GM21367 (cell line): ENCODE data around the gene DARS1.

Source experiments
- ATAC-seq: cut with Tn5 transposase; IDR thresholded peaks from one replicate; pipeline ENCODE4 v1.9.1; 2021; ENCODE audit not compliant: unreplicated experiment

The DARS1 gene

DNA sequence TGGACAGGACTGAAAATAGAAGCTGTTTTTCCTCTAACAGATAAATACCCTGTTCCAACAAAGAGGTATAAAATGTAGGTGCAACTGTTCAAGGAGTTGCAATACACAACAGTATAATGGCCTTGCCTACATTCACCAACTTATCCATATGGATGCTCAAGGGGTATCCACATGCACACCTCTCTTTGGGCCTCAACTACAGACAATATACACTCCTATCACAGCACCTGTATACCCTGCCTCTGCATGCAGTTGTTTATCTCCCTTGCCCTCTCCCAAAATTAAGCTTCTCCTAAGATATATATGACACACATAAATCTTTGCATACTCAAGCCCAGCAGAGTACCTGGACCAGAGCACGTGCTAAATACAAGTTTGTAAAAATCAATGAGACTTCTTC lies 37.3 kb downstream of the DARS1 start:
- ATAC-seq, result no peak

DNA sequence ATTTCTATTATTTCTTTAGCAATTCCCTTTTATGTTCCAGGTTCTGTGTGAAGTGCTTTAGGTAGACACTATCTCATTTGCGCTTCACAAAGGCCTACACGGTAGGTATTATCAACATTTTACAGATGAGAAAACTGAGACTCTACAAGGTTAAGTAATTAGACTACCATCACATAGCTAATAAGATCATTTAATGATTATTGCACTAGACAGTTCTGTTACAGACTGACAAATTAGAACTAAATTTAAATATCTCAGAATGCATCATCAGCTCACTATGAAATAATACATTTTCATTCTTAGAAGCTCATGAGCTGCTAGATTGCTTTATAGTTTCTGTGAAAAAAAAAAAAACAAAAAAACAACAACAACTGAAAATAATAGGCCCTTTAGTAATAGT lies 37.9 kb downstream of the DARS1 start:
- ATAC-seq, result no peak

DNA sequence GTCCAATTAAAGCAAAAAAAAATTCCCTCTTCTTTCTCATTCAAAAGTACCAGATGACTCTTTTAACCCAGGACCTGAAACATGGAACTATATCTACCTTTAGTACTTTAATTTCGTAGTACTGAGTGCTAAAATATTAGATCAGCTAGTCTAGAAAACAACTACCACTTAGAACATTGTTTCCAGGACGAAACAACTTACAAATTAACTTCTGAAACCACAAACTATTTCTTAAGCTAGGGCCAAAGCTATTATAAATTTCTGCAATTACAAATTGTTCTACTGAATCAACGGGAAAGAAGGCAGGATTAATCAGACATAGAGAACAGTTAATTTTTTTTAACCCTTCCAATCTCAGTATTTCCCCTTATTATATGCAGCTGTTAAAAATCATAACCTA lies 39.9 kb downstream of the DARS1 start:
- no peak for ATAC-seq

DNA sequence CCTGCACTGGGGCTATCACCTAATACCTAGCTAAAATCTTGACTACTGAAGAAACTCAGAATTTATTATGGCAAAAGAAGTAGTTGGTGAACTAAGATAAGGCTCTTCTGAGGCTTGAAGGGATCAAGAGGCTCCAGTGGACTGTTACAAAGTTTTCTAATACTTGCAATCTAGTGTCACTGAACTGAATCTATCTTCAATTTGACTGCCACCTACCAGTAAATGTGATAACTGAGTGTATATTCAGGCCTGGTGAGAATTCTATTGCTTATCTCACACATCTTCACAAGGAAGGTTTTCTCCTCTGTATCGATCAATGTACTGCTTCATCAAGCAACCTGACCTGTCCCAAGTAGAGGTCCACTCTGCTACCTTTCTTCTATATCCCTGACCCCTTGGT lies 40.8 kb downstream of the DARS1 start:
- ATAC-seq, result no peak

DNA sequence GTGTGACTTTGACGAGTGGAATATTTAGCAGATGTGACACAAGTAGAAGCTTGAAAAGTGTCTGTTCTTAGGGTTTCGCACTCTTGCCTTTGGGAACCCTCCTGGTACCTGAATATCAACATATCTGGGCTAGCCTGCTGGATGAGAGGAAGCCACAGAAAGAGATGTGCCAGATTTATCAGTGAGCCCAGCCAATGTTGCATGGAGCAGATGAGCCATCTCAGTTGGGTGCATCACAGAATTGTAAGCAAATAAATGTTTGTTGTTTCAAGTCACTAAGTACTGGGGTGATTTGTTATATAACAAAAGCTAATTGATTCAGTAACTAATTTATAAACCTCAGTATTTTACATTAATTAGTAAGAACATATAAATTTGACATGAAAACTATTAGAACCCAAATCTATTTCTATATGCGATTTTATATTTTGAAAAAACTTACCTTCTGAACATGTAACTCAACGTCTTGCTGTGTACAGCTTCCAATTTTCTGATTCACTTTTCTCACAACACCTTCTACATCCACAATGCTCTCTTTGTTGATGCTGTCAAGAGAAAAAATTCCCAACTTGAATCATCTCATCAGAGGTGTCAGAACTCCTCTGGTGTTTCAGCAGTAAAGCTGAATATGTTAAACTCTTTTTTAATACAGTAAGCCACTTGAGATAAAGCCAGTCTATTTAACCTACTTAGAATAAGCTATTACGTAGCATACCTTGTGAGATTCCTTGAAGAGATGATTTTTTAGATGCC lies 42.3 kb downstream of the DARS1 start:
- no peak for ATAC-seq

DNA sequence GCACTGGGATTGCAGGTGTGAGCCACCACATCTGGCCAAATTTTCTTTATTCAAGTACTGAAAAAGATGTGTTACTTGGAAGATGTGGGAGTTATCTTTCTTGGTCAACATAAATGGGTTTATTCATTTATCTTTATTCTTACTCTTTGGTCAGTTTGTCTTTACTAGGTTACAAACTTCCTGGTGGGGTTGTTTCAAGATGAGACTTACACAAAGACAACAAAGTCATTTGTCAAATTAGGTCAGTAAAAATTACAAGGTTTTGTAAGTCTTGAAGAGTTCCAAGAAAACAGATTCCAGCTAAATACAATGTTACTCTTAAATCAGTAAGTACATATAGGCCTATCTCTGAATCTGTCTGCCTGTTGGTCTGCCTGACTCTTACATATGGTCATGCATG lies 48.9 kb downstream of the DARS1 start:
- ATAC-seq, result no peak

DNA sequence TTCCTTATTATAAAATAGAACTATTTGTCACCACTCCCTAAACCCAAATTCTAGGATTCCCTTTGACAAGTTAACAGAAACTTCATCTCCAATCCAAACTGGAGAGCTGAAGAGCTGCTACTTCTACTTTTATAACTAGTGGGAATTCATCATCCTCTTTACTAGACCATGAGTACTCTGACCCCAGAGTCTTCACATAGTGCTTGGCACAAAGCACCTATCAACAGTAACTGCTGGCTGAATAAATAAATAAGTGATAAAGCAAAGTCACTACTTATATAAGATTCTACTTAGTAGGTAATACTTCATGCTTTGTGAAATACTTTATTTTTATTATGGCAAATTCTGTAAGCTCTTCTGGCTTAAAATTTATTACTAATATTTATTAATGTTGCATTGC lies 49.5 kb downstream of the DARS1 start:
- ATAC-seq, result no peak

DNA sequence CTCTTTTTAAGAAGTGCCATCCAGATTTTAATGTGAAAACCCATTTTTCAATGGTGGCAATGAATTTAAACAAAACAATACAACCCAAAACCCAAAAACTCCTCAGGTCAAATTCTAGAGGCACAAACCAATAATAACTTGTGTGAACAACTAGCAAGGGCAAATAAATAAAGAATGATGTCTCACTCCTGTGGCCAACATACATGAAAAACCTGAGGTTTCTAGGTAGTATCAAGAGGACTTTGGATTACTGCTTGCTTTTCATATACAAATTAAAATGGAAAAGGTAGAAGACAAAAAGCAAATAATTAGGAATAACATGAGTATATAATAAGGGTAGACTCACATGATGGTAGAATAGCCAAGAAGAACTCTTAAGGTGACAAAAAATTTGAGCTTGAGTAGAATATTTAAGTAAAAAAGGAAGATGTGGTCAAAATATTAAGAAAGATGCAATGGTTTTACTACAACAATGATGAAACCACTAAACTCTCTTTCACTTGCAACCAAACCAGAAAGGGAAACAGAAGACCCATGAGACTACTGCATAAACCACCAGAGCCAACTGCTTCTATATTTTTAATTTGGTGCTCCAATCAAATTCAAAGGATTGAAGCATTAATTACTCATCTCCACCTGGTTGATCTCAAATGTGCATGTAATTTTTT lies 53.5 kb downstream of the DARS1 start:
- ATAC-seq, result peak; percentile 92

DNA sequence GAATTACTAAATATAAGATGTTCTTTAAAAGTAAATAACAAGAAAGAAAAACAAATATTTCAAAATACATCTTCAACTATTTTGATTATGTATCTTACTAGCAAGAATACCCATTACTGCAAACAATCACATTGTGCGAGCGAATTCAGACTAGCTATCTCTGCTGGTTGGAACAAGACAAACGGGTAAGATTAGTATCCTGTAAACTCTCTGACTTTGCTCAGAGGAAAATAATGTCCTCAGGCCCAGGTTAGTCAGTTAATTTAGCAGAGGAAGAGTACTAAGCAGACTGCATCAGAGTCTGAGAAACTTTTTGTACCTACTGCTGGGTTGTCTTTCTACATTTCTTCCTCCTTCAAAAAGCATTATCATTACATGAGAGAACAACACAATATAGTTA lies 58.8 kb downstream of the DARS1 start:
- ATAC-seq, result no peak

DNA sequence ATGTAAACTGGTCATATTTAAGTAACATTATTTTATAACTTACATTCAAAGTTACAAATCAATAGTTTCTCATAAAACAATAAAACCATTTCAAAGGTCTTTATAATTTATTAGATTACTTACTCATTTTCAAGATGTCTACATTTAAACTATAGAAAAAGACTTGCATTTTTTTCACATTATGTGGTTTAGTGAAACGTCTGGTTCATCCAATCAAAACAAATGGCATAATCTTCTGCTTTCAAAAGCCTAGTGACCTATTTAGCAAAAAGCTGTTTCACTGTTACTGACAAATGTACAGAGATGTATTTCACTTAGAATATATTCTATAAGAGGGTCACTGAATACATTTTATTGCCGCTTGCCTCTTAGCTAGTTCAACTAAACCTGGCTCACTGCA lies 59.9 kb downstream of the DARS1 start:
- ATAC-seq, result no peak

DNA sequence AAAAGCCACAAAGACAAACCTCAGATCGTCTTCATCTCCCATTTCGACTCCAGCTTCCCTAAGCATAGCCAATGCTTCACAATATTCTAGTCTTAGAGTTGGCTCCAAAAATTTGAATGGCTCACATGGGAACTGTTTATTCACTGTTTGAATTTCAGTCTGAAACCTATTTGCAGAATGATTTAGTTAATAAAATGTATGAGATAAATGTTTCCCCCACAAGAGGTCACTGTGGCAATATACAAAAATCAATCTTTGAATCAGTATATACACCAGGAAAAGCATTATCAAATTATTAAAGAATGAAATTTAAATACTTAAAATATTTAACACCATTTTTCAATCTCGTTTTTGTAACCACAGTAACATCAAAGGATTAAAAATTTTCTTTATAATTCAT lies 69.2 kb downstream of the DARS1 start:
- ATAC-seq, result no peak

DNA sequence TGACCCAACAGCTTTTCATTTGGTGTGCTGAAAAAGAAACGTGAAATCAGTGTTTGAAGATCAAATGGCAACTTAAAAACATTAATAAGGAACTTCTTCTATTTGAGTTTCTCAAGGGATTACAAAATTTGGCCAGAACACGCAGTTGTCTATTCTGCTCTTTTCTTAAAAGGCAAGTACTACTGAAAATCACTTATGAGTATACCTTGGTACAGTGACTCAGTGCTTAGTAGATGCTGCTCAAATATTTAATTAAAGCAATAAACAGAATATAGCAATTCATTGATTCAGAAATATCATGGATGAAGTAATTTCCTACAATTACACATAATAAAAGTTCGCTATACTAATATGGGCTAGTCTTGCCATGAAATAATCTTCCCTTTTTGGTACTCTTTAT lies 70.9 kb downstream of the DARS1 start:
- no peak for ATAC-seq

DNA sequence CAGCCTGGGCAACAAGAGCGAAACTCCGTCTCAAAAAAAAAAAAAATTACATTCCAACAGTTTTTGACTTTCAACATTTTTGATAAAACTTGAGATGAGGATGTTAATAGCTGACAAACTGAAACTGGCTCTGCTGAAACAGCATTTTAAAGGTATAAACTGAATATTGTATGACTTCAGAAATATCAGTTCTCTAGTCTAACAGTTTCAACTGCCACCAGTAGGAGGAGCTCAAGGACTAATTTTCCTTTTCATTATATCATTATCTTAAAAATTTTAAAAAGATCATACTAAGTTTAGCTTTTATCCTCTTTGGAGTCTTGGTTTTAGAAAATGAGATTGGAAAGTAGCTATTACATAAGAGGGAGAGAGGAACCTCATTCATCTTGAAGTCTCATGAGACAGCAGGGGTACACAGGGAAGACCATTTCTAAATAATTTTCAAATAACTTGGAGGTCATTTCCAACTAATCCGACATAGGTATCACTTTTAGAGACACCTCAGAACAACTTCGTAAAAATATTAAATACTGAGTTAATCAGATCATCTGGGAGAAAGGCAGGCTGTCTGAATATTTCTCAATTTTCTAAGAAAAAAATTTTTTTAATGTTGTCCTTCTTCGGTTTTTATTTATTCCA lies 71.6 kb downstream of the DARS1 start:
- ATAC-seq, result no peak

DNA sequence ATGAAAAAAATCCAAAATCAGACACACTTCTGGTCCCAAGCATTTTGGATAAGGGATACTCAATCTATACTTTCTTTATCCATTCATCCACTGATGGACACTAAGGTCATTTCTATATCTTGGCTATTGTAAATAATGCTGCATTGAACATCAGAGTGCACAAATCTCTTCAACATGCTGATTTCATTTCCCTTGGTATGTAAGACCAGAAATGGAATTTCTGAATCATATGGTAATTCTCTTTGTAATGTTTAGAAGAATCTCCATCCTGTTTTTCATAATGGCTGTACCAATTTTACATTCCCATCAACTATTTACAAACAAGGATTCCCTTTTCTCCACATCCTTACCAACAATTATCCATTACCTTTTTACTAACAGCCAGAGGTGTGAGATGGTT lies 75.5 kb downstream of the DARS1 start:
- ATAC-seq, result no peak

DNA sequence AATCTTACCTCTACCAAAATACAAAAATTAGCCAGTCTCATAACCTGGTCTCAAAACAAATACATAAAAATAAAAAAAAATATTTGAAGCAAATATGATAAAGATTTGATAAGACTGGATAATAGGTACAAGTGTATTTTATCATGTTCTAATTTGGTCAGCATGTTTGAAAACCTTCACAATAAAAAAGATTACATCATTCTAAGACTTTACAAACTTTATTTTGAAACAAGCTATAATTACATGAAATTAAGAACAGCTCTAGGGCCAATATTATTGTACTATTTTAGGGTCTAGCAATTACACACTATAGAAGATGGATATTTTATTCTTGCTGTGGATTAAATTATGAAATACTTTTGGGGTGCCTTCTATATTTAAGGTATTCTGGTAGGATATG lies 79.7 kb downstream of the DARS1 start:
- no peak for ATAC-seq

DNA sequence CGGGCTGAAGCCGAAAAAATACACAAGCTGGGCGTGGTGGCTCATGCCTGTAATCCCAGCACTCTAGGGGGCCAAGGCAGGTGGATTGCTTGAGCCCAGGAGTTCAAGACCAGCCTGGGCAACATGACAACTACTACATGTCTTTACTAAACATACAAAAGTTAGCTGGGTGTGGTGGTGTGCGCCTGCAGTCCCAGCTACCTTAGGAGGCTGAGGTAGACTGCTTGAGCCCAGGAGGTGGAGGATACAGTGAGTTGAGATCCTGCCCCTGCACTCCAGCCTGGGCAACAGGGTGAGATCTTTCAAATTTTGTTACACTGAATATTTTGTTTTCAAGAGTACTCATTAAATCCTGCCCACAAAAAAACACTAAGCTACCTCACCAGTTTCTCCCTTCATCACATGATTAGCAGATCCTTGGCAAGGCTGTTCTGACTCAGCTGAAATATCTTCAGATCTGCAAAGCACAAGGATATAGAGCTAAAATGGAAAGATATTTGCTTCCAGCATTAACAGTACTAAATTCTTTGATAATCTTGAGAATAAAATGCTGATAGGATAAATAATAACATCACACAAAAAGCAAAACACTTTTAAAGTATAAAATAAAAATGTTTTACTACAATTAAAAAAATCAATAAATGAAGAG lies 81.0 kb downstream of the DARS1 start:
- no peak for ATAC-seq

DNA sequence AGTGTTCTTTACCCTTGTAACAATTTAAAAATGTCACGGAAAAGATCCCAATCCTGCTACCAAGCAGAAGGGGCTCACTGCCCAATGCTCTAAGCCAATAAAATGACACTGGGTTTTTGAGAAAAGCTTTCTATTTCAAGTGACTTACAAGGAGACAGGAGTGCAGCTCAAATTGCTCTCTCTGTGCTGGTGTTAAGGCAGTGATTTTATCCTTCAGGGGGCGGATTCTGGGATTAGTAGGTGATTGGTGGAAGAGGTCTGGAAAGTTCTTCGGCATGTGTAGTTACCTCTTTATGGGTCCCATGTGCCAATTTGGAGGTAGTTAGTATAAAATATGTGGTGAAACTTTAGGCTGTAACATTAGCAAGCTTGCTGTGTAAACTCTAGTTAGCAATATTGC lies 81.8 kb downstream of the DARS1 start:
- ATAC-seq, result no peak

DNA sequence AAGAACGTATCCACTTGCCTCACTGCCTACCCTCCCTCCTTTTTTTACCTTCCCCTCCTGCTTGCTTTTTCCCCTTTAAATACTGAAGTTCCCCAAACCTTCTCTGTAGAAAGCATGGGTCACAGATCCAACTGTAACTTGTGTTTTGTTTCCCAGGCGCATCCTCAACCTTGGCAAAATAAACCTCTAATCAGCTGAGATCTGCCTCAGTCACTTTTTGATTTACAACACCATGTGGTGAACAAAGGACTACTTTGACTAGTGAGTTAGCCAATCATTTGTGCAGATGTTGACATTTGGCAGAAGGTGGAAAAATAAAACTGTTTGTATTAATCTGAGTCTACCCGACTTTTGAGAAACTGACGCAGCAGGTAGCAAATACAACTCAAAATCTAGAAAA lies 85.9 kb downstream of the DARS1 start:
- no peak for ATAC-seq

DNA sequence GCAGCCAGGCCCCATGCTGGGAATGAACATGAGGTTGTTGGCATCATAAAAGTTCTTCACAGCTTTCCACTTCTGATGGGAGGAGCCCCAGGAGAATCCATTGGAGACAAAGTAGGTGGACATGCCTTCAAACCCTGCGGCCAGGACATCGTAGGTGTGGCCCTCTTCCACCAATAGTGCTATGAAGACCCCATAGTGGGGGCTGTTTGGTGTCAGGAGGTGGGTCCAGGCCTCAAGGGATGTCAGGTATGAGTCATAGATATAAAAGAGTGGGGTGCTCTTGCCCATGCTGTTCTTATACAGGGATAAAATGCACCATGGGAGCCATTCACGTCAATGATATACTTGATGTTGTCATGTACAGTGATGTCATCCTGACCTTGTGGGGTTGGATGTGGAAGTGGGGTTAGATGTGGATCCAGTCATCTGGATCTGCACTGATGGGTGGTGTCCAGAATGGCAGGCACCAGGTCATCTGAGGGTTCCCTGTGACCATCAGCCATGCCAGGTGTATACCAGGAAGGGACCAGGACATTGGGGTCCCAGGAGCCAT lies 87.1 kb downstream of the DARS1 start:
- no peak for ATAC-seq

DNA sequence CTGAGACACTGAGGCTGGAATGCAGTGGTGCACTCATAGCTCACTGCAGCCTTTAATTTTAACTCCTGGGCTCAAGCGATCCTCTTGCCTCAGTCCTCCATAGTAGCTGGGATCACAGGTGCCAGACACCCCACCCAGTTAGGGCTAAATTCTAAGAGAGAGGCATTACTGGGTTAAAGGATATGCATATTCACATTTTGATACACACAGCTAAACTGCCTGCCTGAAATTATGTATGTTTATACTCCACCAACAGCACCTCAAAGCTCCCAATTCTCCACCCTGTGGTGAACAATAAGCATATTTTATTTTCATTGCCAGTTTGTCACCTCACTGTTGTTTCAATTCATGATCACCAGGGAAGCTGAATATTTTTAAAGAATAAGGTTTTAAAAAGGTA lies 90.5 kb downstream of the DARS1 start:
- ATAC-seq, result no peak

DNA sequence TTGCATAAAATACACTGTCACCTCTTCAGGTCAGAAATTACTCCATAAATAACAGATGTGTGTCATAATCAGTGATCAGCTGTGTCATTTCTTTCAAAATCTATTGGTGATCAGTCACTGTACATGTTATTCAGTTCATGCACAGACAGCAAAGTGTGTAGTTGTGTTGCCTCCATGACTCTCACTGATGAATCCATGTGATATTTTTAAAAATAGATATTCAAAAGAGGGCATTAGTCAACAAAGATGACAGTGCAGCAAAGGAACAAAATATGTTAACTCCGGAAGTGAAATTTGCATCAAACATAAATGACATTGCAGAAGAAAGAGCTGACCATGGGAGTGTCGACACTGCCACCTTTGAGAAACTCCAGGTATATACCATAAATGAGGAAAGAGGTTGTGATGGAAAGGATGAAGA lies 92.0 kb downstream of the DARS1 start:
- ATAC-seq, result no peak

DNA sequence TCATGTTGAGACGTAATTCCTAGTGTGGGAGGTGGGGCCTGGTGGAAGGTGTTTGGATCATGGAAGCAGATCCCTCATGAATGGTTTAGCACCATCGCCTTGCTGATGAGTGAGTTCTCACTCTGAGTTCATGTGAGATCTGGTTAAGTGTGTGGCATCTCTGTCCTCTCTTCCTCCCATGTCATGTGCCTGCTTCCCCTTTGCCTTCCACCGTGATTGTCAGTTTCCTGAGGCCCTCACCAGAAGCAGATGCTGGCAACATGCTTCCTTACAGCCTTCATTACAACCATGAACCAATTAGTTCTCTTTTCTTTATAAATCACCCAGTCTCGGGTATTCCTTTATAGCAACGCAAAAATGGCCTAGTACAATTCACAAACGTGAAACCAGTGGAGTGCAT lies 94.6 kb downstream of the DARS1 start:
- ATAC-seq, result no peak
